Testis (tissue), 3 donors: Measurements from ENCODE around the gene PGAP1. TPM values are rescaled to one million over a fixed set of nuclear protein-coding genes. Genes with fewer than 3 reads are reported as not detected.

Experiments
- DNase-seq: peaks from one replicate; pipeline ENCODE4 v3.0.0-alpha.2; 2019
- H3K27ac ChIP-seq, 2 donors: fragments of 200-600 bp; sonication (generic); one replicate each; pipeline ENCODE4 v1.5.1; 2019
- H3K27me3 ChIP-seq: fragments of 200-600 bp; sonication (generic); one replicate; pipeline ENCODE4 v1.5.1; 2019
- H3K36me3 ChIP-seq: fragments of 200-600 bp; sonication (generic); one replicate; pipeline ENCODE4 v1.5.1; 2017; ENCODE audit warnings: low read depth; ENCODE audit errors: missing control alignments
- H3K4me1 ChIP-seq: fragments of 200-600 bp; sonication (generic); one replicate; pipeline ENCODE4 v1.5.1; 2019
- H3K4me3 ChIP-seq, 2 donors: fragments of 200-600 bp; sonication (generic); one replicate each; pipeline ENCODE4 v1.5.1; 2017 to 2019
- H3K9me3 ChIP-seq: fragments of 200-600 bp; sonication (generic); one replicate; pipeline ENCODE4 v1.5.1; 2017
- POLR2A ChIP-seq: fragments of 450-650 bp; IDR thresholded peaks from one replicate; pipeline ENCODE4 v1.6.1; 2017; ENCODE audit warnings: antibody characterized with exemption, mild to moderate bottlenecking, moderate library complexity
- WGBS, 2 donors: methylation state at CpG; one replicate each; pipeline ENCODE4 v1.1.5; 2018; 5-methylcytosine and 5-hydroxymethylcytosine counted together
- intact Hi-C: fragments of 100-400 bp; cut with DNase I; formaldehyde crosslinking; loops from one replicate; pipeline ENCODE4 v1.15.1; 2023; ENCODE audit warnings: low total_unique reads
- polyA plus RNA-seq: library from polyadenylated mRNA; stranded (reverse); fragments of 350-450 nt; fragmentation: Illumina TruSeq; extraction: RNeasy Lipid Tissue Mini Kit (QIAGEN cat#74804); gene quantifications from one replicate; pipeline ENCODE4 v1.2.3, GENCODE V29; 2014; ENCODE audit warnings: low read depth, low replicate concordance; ENCODE audit not compliant: insufficient read depth
- small RNA-seq, 2 donors: library from RNA; depleted of rRNA; stranded (forward); fragments of <200 nt; gene quantifications; one replicate each; pipeline ENCODE3, GENCODE V24; 2016
- total RNA-seq, 2 donors: library from RNA; depleted of rRNA; stranded (reverse); fragments of >200 nt; gene quantifications; one replicate each; pipeline ENCODE4 v1.2.3, GENCODE V29; 2016
- TF ChIP-seq, protein P1 (sequence below), 3 experiments: fragments of 450-650 bp in 2 of 3; fragments of 200-600 bp in 1 of 3; sonication (generic) in 1 of 3; IDR thresholded peaks; one replicate each; pipeline ENCODE4 v1.5.1; 2016 to 2019; ENCODE audit warnings: antibody characterized with exemption in 3 of 3, mild to moderate bottlenecking in 2 of 3, moderate library complexity in 1 of 3

The PGAP1 gene
- total and polyA plus RNA-seq, 3 donors from 2014 or later: 6.7 to 10.9 (median 7.7) TPM

- intact Hi-C loops: no loop called here
- TF ChIP-seq POLR2A: no peak
- TF ChIP-seq, protein P1, sequence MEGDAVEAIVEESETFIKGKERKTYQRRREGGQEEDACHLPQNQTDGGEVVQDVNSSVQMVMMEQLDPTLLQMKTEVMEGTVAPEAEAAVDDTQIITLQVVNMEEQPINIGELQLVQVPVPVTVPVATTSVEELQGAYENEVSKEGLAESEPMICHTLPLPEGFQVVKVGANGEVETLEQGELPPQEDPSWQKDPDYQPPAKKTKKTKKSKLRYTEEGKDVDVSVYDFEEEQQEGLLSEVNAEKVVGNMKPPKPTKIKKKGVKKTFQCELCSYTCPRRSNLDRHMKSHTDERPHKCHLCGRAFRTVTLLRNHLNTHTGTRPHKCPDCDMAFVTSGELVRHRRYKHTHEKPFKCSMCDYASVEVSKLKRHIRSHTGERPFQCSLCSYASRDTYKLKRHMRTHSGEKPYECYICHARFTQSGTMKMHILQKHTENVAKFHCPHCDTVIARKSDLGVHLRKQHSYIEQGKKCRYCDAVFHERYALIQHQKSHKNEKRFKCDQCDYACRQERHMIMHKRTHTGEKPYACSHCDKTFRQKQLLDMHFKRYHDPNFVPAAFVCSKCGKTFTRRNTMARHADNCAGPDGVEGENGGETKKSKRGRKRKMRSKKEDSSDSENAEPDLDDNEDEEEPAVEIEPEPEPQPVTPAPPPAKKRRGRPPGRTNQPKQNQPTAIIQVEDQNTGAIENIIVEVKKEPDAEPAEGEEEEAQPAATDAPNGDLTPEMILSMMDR (IDR thresholded peaks at IDR 0.05): no peak
- WGBS, 2 donors: 95 to 96% methylated on average over 4 of the region's 4 CpGs
- no peaks in the 10 kb centered on the region for H3K36me3 ChIP-seq
- H3K4me3 ChIP-seq: no peak overlapping the region
- no peaks in the 10 kb centered on the region for H3K4me1 ChIP-seq
- no peaks in the 10 kb centered on the region for H3K9me3 ChIP-seq
- no peak for DNase-seq
- no peak overlapping the region for H3K27ac ChIP-seq
- no peaks in the 10 kb centered on the region for H3K27me3 ChIP-seq
These were observed 142.9 kb downstream of the PGAP1 start for GRCh38 chr2:196783431-196784094.

Small RNAs within 50 kb of the gene (small RNA-seq; reads per million reads assigned to genes)
- gene AC012486.1: 0 reads per million in 2 donors

Other genes with a start within 250 kb of the PGAP1 start
- gene GTF3C3, start 127.0 kb downstream of the PGAP1 start, total RNA-seq: 10 to 100 TPM; 40.1 to 47.2 TPM
- gene GTF3C3, start 127.0 kb downstream of the PGAP1 start, polyA plus RNA-seq: 28.1 TPM
- gene C2orf66, start 117.4 kb downstream of the PGAP1 start, total RNA-seq: 1 to 10 TPM in 1 of 2 donors, not detected in 1; 1.2 TPM
- 0.87 TPM for gene C2orf66, start 117.4 kb downstream of the PGAP1 start, polyA plus RNA-seq